GM21576 (cell line): ENCODE results near the gene DTX4.
"Not testable (repeated sequence)": the region's sequence is repeated elsewhere in the genome, so short reads cannot be mapped to it uniquely, and the experiment has no call there.

Source experiments
- ATAC-seq: cut with Tn5 transposase; IDR thresholded peaks from one replicate; pipeline ENCODE4 v1.9.1; 2021; ENCODE audit warnings: mild to moderate bottlenecking, moderate library complexity; ENCODE audit not compliant: unreplicated experiment

Gene DTX4

DNA sequence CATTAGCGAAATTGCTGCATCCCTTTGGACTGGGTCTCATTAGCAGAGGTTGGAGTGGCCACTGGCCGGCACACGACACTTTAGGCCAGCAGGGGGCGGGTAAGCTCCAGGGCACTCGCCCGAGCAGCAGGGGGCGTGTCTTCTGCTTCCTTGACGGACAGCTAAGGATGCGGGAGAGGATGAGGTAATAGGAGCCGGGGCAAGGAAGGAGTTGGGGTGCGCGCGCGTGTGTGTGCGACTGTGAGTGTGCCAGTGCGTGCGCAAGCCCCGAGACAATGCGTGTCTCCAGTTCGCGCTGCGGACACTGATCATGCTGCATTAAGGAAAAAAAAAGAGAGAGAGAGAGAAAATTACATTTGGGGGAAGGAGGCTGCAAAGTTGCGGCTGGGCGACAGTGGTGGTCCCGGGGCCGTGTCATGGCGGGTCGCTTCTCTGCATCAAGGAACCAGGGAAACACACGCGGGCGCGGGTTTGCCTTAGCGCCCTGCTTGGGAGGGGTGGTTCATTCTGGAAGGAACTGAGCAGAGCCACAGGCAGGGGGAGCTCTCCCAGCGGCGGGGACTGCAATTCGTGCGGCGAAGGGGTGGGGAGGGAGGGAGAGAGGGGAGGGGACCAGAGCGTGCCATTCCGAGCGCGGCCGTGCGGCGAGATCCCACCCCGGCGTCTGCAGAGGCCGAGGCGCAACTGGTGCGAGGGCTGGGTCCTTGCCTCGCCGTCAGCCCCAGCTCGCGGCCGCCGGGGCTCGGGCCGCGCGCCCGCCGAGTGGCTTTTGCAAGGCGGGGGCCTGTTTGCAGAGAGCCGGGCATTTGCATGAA, at the start of gene DTX4:
DTX4 (plus strand) TSS at position 625 of the 815 bp plus-strand sequence. CDS start 464 bp downstream, outside the sequence.
- peak; percentile 65 for ATAC-seq

DNA sequence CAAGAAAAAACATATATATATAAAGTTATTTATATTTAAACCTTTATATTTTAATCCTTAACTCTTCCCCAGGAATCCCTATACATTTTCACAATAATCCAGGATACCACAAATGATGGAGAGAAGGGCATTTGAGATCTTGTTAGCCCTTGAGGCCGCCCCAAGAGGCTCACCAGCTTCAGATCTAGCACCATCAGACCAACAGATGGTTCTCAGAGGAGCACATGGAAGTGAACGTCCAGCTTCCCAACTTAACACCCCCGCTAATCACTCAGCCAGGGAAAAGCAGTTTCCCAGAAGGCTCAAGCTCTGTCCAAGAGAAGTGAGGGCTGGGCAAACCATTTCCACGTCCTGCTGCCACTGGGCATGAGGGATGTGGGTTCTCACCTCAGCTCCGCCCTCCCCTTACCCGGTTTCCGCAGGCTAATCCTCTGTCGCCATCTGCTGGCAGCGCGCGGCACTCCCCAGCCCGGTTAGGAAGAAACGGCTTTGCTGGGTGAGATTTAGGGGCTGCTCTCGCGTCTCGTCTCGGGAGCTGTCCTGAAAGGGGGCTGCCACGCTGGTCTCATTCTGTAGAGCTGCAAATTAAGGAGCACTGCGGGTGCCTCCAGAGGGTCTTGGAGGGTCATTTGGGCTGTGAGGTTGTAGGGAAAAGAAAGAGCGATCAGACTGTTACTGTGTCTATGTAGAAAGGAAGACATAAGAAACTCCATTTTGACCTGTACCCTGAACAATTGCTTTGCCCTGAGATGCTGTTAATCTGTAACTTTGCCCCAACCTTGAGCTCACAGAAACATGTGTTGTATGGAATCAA, 36.1 kb upstream of the DTX4 start:
- peak; percentile 96 for ATAC-seq

DNA sequence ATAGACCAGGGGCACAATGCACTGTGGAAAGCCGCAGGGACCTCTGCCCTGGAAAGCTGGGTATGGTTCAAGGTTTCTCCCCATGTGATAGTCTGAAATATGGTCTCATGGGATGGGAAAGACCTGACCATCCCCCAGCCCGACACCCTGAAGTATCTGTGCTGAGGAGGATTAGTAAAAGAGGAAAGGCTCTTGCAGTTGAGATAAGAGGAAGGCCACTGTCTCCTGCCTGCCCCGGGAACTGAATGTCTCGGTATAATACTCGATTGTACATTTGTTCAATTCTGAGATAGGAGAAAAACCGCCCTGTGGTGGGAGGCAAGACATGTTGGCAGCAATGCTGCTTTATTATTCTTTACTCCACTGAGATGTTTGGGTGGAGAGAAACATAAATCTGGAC, 35.4 kb upstream of the DTX4 start:
- not testable (repeated sequence) for ATAC-seq

DNA sequence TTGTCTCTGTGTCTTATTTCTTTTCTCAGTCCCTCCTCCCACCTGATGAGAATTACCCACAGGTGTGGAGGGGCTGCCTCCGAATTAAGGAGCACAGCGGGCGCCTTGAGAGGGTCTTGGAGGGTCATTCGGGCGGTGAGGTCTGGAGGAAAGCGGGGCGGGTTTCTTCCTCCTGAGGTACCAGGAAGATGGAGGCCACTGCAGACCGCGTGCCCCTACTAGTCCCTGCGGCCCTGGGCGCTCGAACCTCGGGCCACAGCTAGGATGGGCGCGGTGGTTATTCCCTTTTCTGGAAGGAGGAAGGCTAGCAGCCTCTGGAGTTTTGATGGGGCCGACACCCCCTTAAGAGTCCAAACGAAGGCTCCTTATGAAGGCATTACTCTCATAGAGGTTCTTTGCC, 34.7 kb upstream of the DTX4 start:
- ATAC-seq, result no peak

DNA sequence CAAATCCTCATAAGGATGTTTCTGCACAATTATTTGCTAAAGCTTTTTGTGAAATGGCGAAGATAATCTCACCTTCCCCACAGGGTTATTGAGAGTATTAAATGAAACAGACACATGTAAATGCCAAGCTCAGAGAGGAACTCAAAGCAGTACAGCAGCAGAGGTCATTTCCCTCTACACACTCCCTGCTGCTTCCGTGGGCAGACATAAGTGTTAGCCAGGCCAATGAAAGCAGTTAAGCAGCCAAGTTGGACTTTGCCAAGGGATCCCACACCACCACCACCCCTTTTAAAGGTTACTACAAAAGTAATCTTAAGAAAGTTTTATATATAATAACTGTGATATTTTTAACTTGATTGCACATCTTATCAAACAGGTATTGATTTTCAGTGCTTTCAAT, 33.3 kb upstream of the DTX4 start:
- no peak for ATAC-seq

DNA sequence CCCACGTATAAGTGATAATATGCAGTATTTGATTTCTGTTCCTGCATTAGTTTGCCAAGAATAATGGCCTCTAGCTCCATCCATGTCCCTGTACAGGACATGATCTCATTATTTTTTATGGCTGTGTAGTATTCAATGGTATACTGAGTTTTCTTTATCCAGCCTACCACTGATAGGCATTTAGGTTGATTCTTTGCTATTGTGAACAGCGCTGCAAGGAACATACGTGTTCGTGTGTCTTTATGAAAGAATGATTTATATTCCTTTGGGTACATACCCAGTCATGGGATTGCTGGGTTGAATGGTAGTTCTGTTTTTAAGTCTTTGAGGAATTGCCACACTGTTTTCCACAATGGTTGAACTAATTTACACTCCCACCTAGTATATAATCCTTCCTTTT, 30.7 kb upstream of the DTX4 start:
- no peak for ATAC-seq

DNA sequence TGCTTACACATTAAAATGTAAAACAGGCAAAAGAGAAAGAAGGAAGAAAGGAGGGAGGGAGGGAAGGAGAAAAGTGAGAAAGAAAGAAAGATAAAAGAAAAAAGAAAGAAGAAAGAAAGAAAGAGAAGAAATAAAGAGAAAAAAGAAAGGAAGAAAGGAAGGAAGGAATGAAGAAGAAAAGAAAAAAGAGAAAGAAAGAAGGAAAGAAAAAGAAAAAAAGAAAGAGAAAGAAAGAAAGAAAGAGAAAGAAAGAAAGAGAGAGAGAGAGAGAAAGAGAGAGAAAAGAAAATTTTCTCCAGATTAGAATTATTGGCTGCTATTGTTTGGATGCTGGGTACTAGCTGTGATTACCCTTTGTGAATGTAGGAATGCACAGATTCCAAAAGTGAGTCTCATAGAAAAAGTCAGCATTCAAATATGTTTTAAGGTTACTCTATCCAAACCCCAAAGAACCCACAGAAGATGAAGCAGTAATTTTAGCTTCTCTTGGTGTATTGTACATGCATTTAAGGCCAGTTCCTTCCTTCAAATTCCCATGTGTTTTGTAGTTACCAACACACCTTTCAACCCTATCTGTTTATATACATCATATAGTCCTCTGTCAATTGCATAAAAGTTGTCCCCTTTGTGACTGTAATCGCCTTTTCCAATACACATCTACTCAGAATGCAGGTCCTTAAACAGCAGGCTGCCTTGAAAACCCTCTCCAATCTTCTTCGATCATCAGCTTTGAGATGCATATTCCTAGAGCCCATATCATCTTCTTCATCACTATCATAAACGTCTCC, 30.1 kb upstream of the DTX4 start:
- ATAC-seq, result no peak

DNA sequence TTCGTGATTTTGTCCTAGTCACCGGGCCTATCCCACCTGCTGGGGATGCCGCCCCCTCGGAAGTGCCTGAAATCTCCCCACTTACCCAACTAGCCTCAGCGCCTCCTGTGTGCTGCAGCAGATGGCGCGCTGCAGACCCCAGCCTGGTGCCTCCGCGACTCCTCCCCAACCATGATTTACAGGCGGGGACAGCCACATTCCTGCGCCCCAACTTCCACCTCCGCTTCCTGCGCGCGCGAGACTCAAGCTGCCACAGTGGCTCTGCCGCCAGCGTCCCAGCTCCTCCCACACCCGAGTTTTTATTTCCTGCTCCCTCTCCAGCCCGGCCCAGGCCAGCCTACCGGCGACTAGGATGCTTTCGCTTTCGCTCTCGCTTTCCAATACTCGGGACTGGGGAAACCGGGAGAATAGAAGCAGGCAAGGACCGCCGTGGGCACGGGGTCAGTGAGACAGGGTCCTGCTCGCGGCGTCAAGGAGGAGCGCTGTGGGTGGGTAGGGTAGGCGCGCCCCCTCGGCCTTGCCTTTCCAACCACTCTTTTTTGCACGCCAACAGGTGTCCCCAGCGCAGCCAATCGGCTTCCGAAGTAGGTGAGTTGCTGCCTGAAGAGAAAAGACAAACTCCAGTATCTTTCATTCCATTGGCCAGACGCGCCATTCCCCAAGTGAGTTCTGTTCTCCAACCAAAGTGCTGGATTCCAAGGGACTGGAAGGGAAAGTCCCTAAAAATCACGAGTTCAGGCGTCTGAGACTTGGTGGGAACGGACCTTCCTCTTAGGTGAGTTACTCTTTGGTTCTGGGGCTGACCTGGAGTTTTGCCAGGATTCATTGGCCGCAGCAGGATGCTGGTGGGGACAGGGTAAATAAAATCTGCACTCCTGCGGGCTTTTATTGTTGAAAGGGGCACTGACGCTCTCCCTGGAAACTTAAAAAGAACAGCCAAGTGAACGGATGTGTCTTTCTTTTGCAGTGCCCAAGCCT, 29.1 kb upstream of the DTX4 start, which contains the start of gene FAM111A:
FAM111A (plus strand) TSS at position 327 of the 978 bp plus-strand sequence. CDS start 6,017 bp downstream, outside the sequence.
- ATAC-seq, result peak; percentile 65

DNA sequence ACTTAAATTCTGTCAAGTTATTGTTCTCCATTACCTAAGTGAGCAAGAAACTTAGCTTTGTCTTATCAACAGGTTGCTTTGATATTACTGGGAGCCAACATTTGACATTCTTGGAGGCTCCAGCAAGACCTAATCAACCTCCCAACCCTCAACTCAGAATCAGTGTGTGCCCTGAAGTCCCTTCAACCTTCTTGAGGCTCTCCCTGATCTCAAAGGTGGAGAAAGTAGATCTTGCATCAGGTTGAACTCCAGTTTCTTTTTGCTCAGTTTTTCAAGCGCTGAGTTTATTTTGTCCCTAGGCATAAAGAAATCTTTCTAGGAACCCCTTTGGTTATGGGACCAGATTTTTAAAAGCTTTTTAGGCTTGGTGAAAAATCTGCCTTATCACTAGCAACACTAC, 27.8 kb upstream of the DTX4 start:
- no peak for ATAC-seq

DNA sequence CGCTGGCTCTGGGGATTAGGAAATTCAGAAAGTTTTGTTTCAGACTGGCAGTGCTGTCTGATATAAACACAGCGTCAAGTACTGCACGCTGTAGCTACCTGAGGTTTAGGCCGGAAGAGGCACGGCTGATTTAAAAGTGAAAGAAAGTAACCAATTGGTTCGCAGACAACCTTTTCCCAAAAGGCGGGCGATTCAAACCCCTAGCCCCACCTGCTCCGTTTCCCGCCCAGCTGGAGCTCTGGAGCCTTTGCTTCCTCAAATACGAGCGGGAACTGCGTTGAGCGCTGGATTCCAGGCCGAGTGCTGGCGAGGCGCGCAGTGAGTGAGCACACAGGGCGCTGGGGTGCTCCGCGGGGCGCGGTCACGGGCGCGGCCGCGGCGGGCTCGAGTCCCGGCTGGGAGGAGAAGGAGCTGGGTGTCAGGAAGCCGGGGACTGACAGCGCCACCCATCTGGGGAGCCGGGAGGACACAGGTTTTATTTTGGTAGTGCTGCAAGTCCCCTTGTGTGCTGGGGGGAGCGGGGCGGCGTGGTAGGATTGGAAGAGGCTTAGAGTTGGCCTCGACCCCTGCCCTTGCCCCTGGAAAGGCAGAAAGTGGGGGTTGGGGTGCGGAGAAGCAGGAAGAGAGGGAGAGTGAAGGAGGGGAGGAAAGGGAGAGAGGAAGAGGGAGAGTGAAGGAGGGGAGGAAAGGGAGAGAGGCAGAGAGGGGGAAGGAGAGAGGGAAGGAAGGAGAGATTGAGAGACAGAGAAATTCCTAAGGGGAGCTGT, 27.2 kb upstream of the DTX4 start:
- peak; percentile 54 for ATAC-seq

DNA sequence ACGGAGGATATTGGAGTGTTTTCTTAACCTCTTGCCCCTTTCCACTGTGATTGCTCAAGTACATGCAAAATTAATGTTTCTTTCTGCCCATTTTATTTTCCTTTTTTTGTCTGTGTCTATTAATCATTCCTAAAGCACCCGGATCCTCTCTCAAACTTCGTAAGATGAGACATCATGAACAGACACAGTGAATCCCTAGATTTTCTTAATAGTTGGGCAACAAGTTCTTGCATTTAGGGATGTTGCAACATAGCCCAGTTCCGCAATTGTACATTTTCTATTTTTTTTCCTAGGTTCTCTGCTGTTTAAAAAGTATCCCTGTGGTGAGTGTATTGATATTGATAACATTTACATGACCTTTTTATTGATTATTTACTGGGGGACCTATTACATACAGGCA, 26.4 kb upstream of the DTX4 start:
- ATAC-seq, result no peak

DNA sequence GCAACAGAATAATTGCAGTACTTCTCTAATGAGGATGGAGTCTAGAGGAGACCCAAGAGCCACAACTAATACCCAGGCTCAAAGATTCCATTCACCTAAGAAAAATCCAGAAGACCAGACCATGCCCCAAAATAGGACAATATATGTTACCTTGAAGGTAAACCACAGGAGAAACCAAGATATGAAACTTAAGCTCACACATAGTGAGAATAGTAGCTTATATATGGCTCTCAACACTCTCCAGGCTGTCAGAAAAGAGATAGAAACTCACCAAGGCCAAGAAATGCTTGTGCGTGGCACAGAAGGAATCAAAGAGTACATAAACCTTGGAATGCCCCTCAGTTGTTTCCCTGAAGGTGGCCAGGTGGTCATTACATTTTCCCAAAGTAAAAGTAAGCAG, 20.2 kb upstream of the DTX4 start:
- peak; percentile 68 for ATAC-seq

DNA sequence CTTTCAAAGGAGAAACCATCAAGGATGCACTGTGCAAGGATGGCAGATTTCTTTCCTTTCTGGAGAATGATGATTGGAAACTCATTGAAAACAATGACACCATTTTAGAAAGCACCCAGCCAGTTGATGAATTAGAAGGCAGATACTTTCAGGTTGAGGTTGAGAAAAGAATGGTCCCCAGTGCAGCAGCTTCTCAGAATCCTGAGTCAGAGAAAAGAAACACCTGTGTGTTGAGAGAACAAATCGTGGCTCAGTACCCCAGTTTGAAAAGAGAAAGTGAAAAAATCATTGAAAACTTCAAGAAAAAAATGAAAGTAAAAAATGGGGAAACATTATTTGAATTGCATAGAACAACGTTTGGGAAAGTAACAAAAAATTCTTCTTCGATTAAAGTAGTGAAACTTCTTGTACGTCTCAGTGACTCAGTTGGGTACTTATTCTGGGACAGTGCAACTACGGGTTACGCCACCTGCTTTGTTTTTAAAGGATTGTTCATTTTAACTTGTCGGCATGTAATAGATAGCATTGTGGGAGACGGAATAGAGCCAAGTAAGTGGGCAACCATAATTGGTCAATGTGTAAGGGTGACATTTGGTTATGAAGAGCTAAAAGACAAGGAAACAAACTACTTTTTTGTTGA, 19.5 kb upstream of the DTX4 start:
- peak; percentile 69 for ATAC-seq

DNA sequence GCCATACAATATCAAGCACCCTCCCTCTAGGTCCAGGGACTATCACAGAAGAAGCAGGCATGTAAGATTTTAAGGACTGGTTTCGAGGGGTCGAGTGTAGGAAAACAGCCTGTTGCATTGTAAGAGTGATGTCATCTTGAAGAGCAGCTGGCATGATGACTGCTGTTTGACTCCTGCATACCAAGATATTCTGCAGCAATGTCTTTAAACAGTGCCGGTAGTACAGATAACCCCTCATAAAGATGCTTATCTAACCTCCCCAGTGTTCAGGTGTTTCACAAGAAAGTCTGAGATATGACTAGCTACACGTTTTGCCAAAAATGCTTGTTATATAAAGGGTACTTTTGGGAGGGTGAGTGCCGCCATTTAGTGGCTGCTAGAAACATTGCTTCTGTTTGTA, 17.3 kb upstream of the DTX4 start:
- no peak for ATAC-seq

DNA sequence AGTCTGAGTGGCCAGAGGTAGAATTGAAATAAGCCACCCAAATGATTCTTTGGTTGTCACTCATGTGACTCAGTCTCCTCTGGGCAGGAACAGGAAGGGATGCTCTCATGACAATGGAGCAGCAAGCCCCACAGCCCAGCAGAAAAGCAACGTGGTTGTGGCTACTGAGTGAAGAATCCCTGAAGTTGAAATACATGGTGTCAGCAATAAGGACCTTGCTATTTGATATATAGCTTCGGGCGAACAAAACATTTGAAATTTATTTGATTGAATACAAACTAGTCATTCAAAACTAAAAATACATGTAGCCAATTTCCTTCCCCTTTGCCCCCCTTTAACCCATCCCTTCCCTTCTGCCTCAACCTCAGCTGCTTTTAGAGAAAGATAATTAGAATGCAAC, 14.5 kb upstream of the DTX4 start:
- no peak for ATAC-seq

DNA sequence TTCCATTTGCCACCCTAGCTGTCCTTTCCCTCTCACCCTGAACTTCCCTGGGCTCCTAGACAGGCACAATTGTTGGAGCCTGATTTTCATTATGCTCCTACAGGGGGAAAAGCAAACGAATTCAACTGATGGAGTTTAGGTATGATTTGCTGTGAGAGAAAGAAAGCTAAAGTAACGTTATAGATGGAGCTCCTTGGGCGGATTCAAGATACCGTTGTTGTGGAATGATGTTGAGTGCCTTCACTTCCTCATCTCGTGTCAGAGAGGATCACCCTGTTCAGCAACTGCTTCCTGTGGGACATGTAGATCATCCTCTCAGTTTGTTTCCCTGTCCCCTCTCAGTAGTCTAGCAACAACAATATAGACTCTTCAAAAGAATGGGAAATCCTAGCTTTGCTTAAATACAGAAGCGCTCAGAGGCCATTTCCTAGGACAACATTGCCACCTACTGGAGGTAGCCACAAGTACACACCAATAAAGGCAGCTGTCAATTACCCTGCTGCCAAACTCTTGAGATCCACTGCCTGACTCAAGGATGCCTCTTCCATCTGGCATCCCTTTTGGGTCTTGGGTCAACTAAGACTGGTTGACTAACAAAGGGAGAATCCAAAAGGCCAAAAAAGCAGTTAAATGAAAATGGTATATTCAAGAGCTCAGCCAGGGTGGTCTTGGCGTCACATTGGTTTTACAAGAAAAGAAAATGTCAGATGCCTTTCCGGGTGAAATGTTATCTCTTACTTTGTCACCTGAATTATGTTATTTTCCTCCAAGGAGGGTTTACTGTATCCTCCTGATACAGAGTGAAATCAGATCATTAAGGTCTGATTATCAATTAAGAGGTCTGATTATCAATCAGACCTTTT, 13.5 kb upstream of the DTX4 start:
- peak; percentile 90 for ATAC-seq

DNA sequence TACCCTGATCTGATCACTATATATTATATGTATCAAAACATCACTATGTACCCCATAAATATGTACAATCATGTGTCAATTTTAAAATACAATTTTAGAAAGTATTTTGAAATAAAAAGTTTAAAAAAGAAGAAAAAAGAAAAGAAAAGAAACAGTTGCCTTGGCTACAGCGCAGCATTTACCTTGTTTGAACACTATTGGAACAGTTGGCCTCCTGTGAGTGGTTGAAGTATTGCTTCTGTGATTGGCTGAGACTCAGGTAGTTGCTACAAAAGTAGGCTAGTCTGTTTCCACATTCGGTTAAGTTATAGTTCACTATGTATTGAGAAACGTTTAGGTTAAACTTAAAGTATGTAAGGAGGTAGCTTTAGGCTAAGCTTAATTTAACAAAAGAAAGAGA, 7.9 kb upstream of the DTX4 start:
- no peak for ATAC-seq
